Caki2 (cell line): ENCODE results near the gene ZNG1E. TPM values are rescaled to one million over a fixed set of nuclear protein-coding genes. Genes with fewer than 3 reads are reported as not detected.
"Not testable (repeated sequence)": the region's sequence is repeated elsewhere in the genome, so short reads cannot be mapped to it uniquely, and the experiment has no call there.

Source experiments
- DNase-seq: peaks from one replicate; pipeline ENCODE4 v3.0.0-alpha.2; 2015; ENCODE audit warnings: low read depth
- in situ Hi-C: cut with HindIII; loops from 2 replicates; pipeline ENCODE4 v1.10.0; 2016; ENCODE audit warnings: low sequenced_read_pairs, low pct_unique_long_range_greater_than_20kb, mixed read lengths
- total RNA-seq: library from RNA; depleted of rRNA; stranded (reverse); fragments of >200 nt; shearing (Covaris generic); gene quantifications from 2 replicates; pipeline ENCODE4 v1.2.3, GENCODE V29; 2014; ENCODE audit warnings: low replicate concordance; rRNA removed

Gene ZNG1E
- 20.1 and 20.8 TPM in 2 replicates for total RNA-seq

GRCh38 chr9:65675589-65676021 lies at the start of gene ZNG1E:
ZNG1E (plus strand) TSS chr9:65675928; CDS start chr9:65675977, 49 bp downstream.
- in situ Hi-C loops, result not testable (repeated sequence)
- DNase-seq, result peak; percentile 34

DNA sequence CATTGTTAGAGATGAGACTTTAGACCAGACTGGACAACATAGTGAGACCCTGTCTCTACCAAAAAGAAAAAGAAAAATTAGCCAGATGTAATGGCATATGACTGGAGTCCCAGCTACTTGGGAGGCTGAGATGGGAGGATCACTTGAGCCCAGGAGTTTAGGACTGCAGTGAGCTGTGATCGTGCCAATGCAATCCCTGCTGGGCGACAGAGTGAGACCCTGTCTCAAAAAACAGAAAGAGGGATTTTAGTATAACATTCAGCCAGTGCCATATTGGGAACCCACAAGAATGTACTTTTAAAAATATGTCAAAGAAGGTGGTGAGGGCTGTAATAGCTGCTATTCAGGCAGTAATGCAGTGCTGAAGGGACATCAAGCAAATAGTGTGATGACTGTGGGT lies 2.1 kb upstream of the ZNG1E start:
- DNase-seq, in situ Hi-C loops: not testable (repeated sequence)

DNA sequence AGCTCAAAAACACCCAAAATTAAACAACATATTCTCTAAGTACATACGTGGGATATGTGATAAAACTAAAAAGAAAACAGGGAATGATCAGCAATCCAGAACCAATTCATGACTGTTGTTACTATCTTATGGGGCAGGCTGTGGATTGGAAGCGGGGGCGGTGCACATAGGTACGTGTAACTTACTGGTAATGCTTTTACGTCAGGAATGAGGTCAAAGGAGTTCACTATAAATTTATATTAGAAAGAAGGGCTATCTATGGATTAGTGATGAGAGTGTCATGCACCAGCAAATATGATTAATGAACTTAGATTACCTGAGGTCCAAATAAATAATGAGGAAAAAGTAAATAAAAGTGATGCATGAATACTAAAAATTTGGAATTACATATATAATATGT lies 710 bp upstream of the ZNG1E start:
- in situ Hi-C loops, DNase-seq: not testable (repeated sequence)

DNA sequence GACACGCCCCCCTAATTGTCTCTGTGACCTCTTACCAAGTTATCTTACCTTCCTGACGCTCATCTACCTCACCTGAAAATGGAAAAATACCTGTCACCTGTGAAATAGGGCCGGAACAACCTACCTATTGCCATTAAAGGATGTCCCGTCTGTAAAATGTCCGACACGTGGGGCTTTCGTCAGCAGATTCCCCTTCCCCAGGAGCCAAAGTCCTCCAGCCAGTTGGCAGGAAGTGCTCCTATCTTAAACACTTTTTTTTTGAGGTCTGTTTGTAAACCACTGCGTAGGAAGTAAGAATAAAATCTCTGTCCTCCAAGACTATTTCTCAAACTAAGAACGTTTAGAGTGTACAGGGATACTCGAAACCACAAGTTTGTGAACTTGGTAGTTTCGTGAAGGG lies 661 bp downstream of the ZNG1E start:
- DNase-seq, in situ Hi-C loops: not testable (repeated sequence)

GRCh38 chr9:65678533-65678932 lies 2.8 kb downstream of the ZNG1E start:
- in situ Hi-C loops, result not testable (repeated sequence)

GRCh38 chr9:65703550-65703949 lies 27.8 kb downstream of the ZNG1E start:
- DNase-seq, in situ Hi-C loops: not testable (repeated sequence)

More at GRCh38 chr9:65678533-65678932, 2.8 kb downstream of the ZNG1E start:
- not testable (repeated sequence) for DNase-seq

DNA sequence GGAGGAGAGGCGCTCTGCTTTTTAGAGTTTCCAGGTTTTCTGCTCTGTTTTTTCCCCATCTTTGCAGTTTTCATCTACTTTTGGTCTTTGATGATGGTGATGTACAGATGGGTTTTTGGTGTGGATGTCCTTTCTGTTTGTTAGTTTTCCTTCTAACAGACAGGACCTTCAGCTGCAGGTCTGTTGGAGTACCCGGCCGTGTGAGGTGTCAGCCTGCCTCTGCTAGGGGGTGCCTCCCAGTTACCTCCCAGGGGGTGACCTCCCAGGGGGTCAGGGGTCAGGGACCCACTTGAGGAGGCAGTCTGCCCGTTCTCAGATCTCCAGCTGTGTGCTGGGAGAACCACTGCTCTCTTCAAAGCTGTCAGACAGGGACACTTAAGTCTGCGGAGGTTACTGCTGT lies 38.7 kb downstream of the ZNG1E start:
- DNase-seq, in situ Hi-C loops: not testable (repeated sequence)

DNA sequence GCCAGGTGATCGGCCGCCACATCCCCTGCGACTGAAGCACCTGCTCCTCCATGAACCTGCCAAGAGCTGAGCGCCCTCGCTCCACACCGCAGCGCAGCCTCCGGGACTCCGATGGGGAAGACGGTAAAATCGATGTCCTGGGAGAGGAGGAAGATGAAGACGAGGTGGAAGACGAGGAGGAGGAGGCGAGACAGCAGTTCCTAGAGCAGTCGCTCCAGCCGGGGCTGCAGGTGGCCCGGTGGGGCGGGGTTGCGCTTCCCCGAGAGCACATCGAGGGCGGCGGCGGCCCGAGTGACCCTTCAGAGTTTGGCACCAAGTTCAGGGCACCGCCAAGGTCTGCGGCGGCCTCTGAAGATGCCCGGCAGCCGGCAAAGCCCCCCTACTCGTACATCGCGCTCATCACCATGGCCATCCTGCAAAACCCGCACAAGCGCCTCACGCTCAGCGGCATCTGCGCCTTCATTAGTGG lies 61.4 kb downstream of the ZNG1E start, which contains the start of gene FOXD4L4:
FOXD4L4 (plus strand) TSS at position 51 of the 469 bp plus-strand sequence; CDS start at position 51, 0 bp downstream.
- in situ Hi-C loops, DNase-seq: not testable (repeated sequence)

- DNase-seq, in situ Hi-C loops: not testable (repeated sequence)
Observed at GRCh38 chr9:65738133-65738532, 62.4 kb downstream of the ZNG1E start.

Other genes with a start within 250 kb of the ZNG1E start
- gene FOXD4L4, start 61.2 kb downstream of the ZNG1E start, total RNA-seq, result not detected in 2 replicates